H9 (cell line): ENCODE data around the gene TNKS2. TPM values are rescaled to one million over a fixed set of nuclear protein-coding genes. Genes with fewer than 3 reads are reported as not detected.

ENCODE experiments used
- DNase-seq: peaks from one replicate; pipeline ENCODE4 v3.0.0-alpha.2; 2017
- H2AFZ ChIP-seq: one replicate; pipeline ENCODE4 v1.6.1; 2013; ENCODE audit warnings: mild to moderate bottlenecking, low read length, control low read depth, moderate library complexity
- H2AK5ac ChIP-seq: 2 replicates; pipeline ENCODE4 v1.6.1; 2013; ENCODE audit warnings: low read length, control low read depth, mixed read lengths; ENCODE audit not compliant: insufficient read length
- H2BK120ac ChIP-seq: one replicate; pipeline ENCODE4 v1.6.1; 2013; ENCODE audit warnings: low read depth, mild to moderate bottlenecking, low read length, control low read depth, inconsistent platforms; ENCODE audit not compliant: poor library complexity, severe bottlenecking
- H2BK12ac ChIP-seq: 2 replicates; pipeline ENCODE4 v1.6.1; 2013; ENCODE audit warnings: low read length, control low read depth, mixed read lengths, low read depth; ENCODE audit not compliant: insufficient read length
- H2BK15ac ChIP-seq: 2 replicates; pipeline ENCODE4 v1.6.1; 2013; ENCODE audit warnings: low read depth, low read length, control low read depth
- H2BK20ac ChIP-seq: one replicate; pipeline ENCODE4 v1.6.1; 2013; ENCODE audit warnings: low read depth, mild to moderate bottlenecking, low read length, control low read depth, inconsistent platforms; ENCODE audit not compliant: poor library complexity, severe bottlenecking
- H2BK5ac ChIP-seq: 2 replicates; pipeline ENCODE4 v1.6.1; 2013; ENCODE audit warnings: low read length, control low read depth, mixed read lengths; ENCODE audit not compliant: insufficient read length
- H3K14ac ChIP-seq: 2 replicates; pipeline ENCODE4 v1.6.1; 2013; ENCODE audit warnings: low read length, control low read depth; ENCODE audit not compliant: insufficient read depth
- H3K18ac ChIP-seq: 2 replicates; pipeline ENCODE4 v1.6.1; 2013; ENCODE audit warnings: low read depth, mild to moderate bottlenecking, mixed read lengths, low read length, control low read depth; ENCODE audit not compliant: insufficient read length
- H3K23ac ChIP-seq: 2 replicates; pipeline ENCODE4 v1.6.1; 2013; ENCODE audit warnings: low read length, control low read depth, mixed read lengths, low read depth; ENCODE audit not compliant: insufficient read length
- H3K23me2 ChIP-seq: 2 replicates; pipeline ENCODE4 v1.6.1; 2013; ENCODE audit warnings: low read depth, mild to moderate bottlenecking, mixed read lengths, low read length, control low read depth; ENCODE audit not compliant: insufficient read length, poor library complexity, severe bottlenecking
- H3K27ac ChIP-seq: 2 replicates; pipeline ENCODE4 v1.5.1; 2013; ENCODE audit warnings: low read length, control low read depth, mixed read lengths, low read depth; ENCODE audit not compliant: insufficient read length
- H3K27me3 ChIP-seq: 2 replicates; pipeline ENCODE4 v1.6.1; 2013; ENCODE audit warnings: low read length, control low read depth, inconsistent platforms; ENCODE audit not compliant: insufficient read depth
- H3K4ac ChIP-seq: 2 replicates; pipeline ENCODE4 v1.6.1; 2013; ENCODE audit warnings: low read depth, mild to moderate bottlenecking, control low read depth, inconsistent platforms, low read length, moderate library complexity
- H3K4me1 ChIP-seq: 2 replicates; pipeline ENCODE4 v1.6.1; 2013; ENCODE audit warnings: low read length, control low read depth, inconsistent platforms; ENCODE audit not compliant: insufficient read depth
- H3K4me2 ChIP-seq: 2 replicates; pipeline ENCODE4 v1.6.1; 2013; ENCODE audit warnings: low read length, control low read depth, mixed read lengths; ENCODE audit not compliant: insufficient read length, insufficient read depth
- H3K56ac ChIP-seq: 2 replicates; pipeline ENCODE4 v1.6.1; 2013; ENCODE audit warnings: low read depth, mild to moderate bottlenecking, mixed read lengths, low read length, control low read depth; ENCODE audit not compliant: insufficient read length
- H3K79me1 ChIP-seq: 2 replicates; pipeline ENCODE4 v1.6.1; 2013; ENCODE audit warnings: low read depth, mild to moderate bottlenecking, moderate library complexity, low read length, control low read depth, inconsistent platforms; ENCODE audit not compliant: insufficient read depth, poor library complexity, severe bottlenecking
- H3K79me2 ChIP-seq: 2 replicates; pipeline ENCODE4 v1.6.1; 2013; ENCODE audit warnings: low read length, control low read depth, inconsistent platforms; ENCODE audit not compliant: insufficient read depth
- H3K9ac ChIP-seq: 2 replicates; pipeline ENCODE4 v1.6.1; 2013; ENCODE audit warnings: low read length, control low read depth, mixed read lengths; ENCODE audit not compliant: insufficient read length; ENCODE audit errors: extremely low read depth
- H3K9me3 ChIP-seq: one replicate; pipeline ENCODE4 v1.6.1; 2013; ENCODE audit warnings: low read depth, low read length, inconsistent platforms; ENCODE audit not compliant: control insufficient read depth
- H3T11ph ChIP-seq: one replicate; pipeline ENCODE4 v1.6.1; 2013; ENCODE audit warnings: mild to moderate bottlenecking, low read length, control low read depth, inconsistent platforms
- H4K20me1 ChIP-seq: one replicate; pipeline ENCODE4 v1.6.1; 2013; ENCODE audit not compliant: control insufficient read depth, insufficient read length, insufficient read depth
- H4K5ac ChIP-seq: 2 replicates; pipeline ENCODE4 v1.6.1; 2013; ENCODE audit warnings: low read depth, mild to moderate bottlenecking, mixed read lengths, low read length, control low read depth; ENCODE audit not compliant: insufficient read length
- H4K8ac ChIP-seq: replicated peaks from 2 replicates; pipeline ENCODE4 v1.6.1; 2013; ENCODE audit warnings: low read length, control low read depth, mixed read lengths, low read depth; ENCODE audit not compliant: insufficient read length
- H4K91ac ChIP-seq: 2 replicates; pipeline ENCODE4 v1.6.1; 2013; ENCODE audit warnings: low read depth, mild to moderate bottlenecking, moderate library complexity, mixed read lengths, low read length, control low read depth; ENCODE audit not compliant: insufficient read length
- H3K27ac Mint-ChIP-seq, 3 experiments: 2 replicates in 2 of 3; 3 replicates in 1 of 3; pipeline ENCODE4 v1.8.0; 2020 to 2021; ENCODE audit warnings: mixed read lengths in 3 of 3, mild to moderate bottlenecking in 1 of 3, moderate library complexity in 1 of 3
- H3K27me3 Mint-ChIP-seq: 2 replicates; pipeline ENCODE4 v1.8.0; 2021; ENCODE audit warnings: low read depth, mild to moderate bottlenecking, moderate library complexity, mixed read lengths
- H3K36me3 Mint-ChIP-seq, 3 experiments: 2 replicates in 2 of 3; 3 replicates in 1 of 3; pipeline ENCODE4 v1.8.0; 2020 to 2021; ENCODE audit warnings: low read depth in 3 of 3, mixed read lengths in 3 of 3; ENCODE audit not compliant: insufficient read depth in 1 of 3
- H3K4me1 Mint-ChIP-seq, 2 experiments: 2 replicates each; pipeline ENCODE4 v1.8.0; 2020; ENCODE audit warnings: mixed read lengths in 2 of 2
- H3K4me3 Mint-ChIP-seq, 2 experiments: 2 replicates in 1 of 2; 3 replicates in 1 of 2; pipeline ENCODE4 v1.8.0; 2020 to 2021; ENCODE audit warnings: mild to moderate bottlenecking in 2 of 2, mixed read lengths in 2 of 2, moderate library complexity in 1 of 2
- H3K9me3 Mint-ChIP-seq, 2 experiments: 2 replicates in 1 of 2; 3 replicates in 1 of 2; pipeline ENCODE4 v1.8.0; 2020; ENCODE audit warnings: mild to moderate bottlenecking in 2 of 2, mixed read lengths in 2 of 2, moderate library complexity in 1 of 2
- WGBS: extraction: QIAGEN DNeasy Blood & Tissue Kit; methylation state at CpG from one replicate; pipeline ENCODE4 v1.1.7; 2013; ENCODE audit warnings: missing lambda C conversion rate, low lambda C conversion rate, mixed read lengths; ENCODE audit not compliant: insufficient read length; ENCODE audit errors: extremely low coverage; 5-methylcytosine and 5-hydroxymethylcytosine counted together
- total RNA-seq: library from RNA; stranded (reverse); gene quantifications from 2 replicates; pipeline ENCODE4 v1.2.1, GENCODE V29; 2021
- TF ChIP-seq, protein P1 (sequence below): fragments of 200-600 bp; sonication (generic); conservative IDR thresholded peaks from 3 replicates; pipeline ENCODE4 v1.8.0; 2021; ENCODE audit warnings: antibody characterized with exemption, mild to moderate bottlenecking

TNKS2 gene
- total RNA-seq, 1 experiment from 2014 or later: 58.9 TPM

DNA sequence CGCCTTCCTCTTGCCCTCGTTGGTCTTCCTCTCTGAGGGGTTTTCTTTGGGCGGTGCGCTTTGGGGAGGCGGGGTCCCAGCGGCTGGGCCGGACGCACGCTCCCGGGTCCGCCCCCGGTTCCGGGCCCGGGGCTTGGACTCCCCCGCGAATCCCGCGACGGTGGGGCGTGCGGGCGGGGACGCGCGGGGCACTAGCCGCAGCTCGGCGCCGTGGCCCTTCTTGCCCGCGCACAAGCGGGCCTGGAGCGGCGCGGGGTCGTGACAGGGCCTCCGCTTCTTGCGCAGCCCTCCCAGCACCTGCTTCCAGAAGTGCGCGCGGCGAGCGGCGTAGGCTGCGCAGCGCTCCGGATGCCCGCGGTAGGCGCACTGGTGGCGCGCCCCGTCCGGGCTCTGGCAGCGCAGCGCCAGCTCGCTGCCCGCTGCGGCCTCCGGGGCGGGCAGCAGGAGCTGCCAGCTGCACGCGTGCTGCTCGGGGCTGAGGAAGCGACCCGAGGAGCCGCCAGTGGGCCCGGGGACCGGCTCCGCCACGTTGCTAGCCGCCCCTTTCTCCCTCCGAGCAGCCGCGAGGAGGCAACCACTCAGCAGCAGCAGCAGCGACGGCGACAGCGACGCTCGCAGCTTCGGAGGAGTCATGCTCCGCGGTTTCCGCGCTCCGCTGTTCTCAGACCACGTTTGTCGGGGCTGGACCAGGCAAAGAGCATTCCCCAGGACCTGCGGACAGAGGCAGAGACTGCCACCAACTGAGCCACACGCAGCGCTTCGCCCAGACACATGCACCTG, 110.3 kb downstream of the TNKS2 start:
- peak overlapping the region; percentile 88 to 91 for H3K4me3 Mint-ChIP-seq
- Histone ChIP-seq H3K23ac (no peak overlapping the region), H2BK20ac (no peak overlapping the region), H3K27me3 (no peaks in the 10 kb centered on the region), H2BK120ac (no peak overlapping the region), H3K9me3 (no peaks in the 10 kb centered on the region), H4K5ac (no peak overlapping the region), H3K79me2 (peaks cover 4% of the 10 kb centered on the region; the same call in 1 of the 2 replicates), H3T11ph (no peak overlapping the region), H3K23me2 (peaks cover 14% of the 10 kb centered on the region), H4K20me1 (no peaks in the 10 kb centered on the region), H4K91ac (no peak overlapping the region), H2AFZ (no peak overlapping the region), H3K14ac (peak overlapping the region; percentile 86), H3K27ac (no peak overlapping the region), H4K8ac (no peak overlapping the region), H3K4me1 (no peaks in the 10 kb centered on the region), H2BK12ac (no peak overlapping the region), H3K56ac (no peak overlapping the region), H3K4me2 (peak overlapping the region; percentile 87), H3K18ac (peak overlapping the region; percentile 2), H2AK5ac (no peak overlapping the region), H3K4ac (no peak overlapping the region), H3K79me1 (no peaks in the 10 kb centered on the region), H3K9ac (peak overlapping the region; percentile 71), H2BK5ac (no peak overlapping the region), H2BK15ac (no peak overlapping the region)
- H3K27me3 Mint-ChIP-seq: no peaks in the 10 kb centered on the region
- WGBS: no CpG with 5 or more reads among the region's 93 CpGs
- H3K36me3 Mint-ChIP-seq: peaks cover 21 to 35% (median 28%) of the 10 kb centered on the region in 3 experiments
- H3K4me1 Mint-ChIP-seq: peaks cover 24 to 35% of the 10 kb centered on the region in 2 experiments
- peak overlapping the region; percentile 78 to 96 (median 95) for H3K27ac Mint-ChIP-seq
- DNase-seq: peak; percentile 82
- TF ChIP-seq, protein P1, sequence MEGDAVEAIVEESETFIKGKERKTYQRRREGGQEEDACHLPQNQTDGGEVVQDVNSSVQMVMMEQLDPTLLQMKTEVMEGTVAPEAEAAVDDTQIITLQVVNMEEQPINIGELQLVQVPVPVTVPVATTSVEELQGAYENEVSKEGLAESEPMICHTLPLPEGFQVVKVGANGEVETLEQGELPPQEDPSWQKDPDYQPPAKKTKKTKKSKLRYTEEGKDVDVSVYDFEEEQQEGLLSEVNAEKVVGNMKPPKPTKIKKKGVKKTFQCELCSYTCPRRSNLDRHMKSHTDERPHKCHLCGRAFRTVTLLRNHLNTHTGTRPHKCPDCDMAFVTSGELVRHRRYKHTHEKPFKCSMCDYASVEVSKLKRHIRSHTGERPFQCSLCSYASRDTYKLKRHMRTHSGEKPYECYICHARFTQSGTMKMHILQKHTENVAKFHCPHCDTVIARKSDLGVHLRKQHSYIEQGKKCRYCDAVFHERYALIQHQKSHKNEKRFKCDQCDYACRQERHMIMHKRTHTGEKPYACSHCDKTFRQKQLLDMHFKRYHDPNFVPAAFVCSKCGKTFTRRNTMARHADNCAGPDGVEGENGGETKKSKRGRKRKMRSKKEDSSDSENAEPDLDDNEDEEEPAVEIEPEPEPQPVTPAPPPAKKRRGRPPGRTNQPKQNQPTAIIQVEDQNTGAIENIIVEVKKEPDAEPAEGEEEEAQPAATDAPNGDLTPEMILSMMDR: peak; percentile 56
- peaks cover 2 to 8% of the 10 kb centered on the region in 2 experiments; a peak in 2 of 5 replicates for H3K9me3 Mint-ChIP-seq
